Suppressor macrophage treated with lipopolysaccharide for 1 hour (primary cell): ENCODE data around the gene EXOC6.
A peak's percentile ranks its signal among the peaks of the same experiment; 100 is the strongest.
"Not testable (repeated sequence)": the region's sequence is repeated elsewhere in the genome, so short reads cannot be mapped to it uniquely, and the experiment has no call there.

Source experiments
- DNase-seq, 3 donors: peaks; one replicate each; pipeline ENCODE4 v3.0.0-alpha.2; 2020 to 2022

EXOC6 gene

GRCh38 chr10:93083743-93084539 lies 235.6 kb downstream of the EXOC6 start:
- DNase-seq, result no peak

GRCh38 chr10:93085272-93085859 lies 237.0 kb downstream of the EXOC6 start:
- DNase-seq, result no peak

- DNase-seq, result no peak
Measured at GRCh38 chr10:93086289-93086688, 238.0 kb downstream of the EXOC6 start.

GRCh38 chr10:93087846-93088245 lies 239.5 kb downstream of the EXOC6 start:
- DNase-seq, result no peak

- no peak for DNase-seq
Measured at GRCh38 chr10:93088466-93088865, 240.1 kb downstream of the EXOC6 start.

GRCh38 chr10:93090619-93091018 lies 242.3 kb downstream of the EXOC6 start:
- peak; percentile 25 to 31 (median 27) for DNase-seq

GRCh38 chr10:93091960-93092359 lies 243.6 kb downstream of the EXOC6 start:
- DNase-seq, result no peak

GRCh38 chr10:93095225-93095624 lies 246.9 kb downstream of the EXOC6 start:
- no peak for DNase-seq

GRCh38 chr10:93096901-93097300 lies 248.6 kb downstream of the EXOC6 start:
- no peak for DNase-seq

- DNase-seq, result no peak
Measured at GRCh38 chr10:93097386-93097785, 249.1 kb downstream of the EXOC6 start.

GRCh38 chr10:93098816-93099215 lies 250.5 kb downstream of the EXOC6 start:
- no peak for DNase-seq

GRCh38 chr10:93099670-93100069 lies 251.3 kb downstream of the EXOC6 start:
- no peak for DNase-seq

GRCh38 chr10:93101148-93101547 lies 252.8 kb downstream of the EXOC6 start:
- DNase-seq, result not testable (repeated sequence)

GRCh38 chr10:93103953-93104352 lies 255.6 kb downstream of the EXOC6 start:
- DNase-seq, result no peak

GRCh38 chr10:93106631-93107072 lies 258.3 kb downstream of the EXOC6 start:
- DNase-seq, result no peak
